Cardiac fibroblast (primary cell): Measurements from ENCODE around the gene SPRED2.

Experiments
- DNase-seq, 2 donors: peaks; one replicate each; pipeline versions ENCODE4 v3.0.0 to v3.0.0-alpha.2; 2010; ENCODE audit warnings: low read depth in 2 of 2
- H3K4me3 ChIP-seq, 2 donors: replicated peaks in 1 of 2; 1 replicate in 1 of 2; 2 replicates in 1 of 2; pipeline ENCODE4 v1.5.1; 2011; ENCODE audit warnings: low read depth in 2 of 2, low read length in 2 of 2, mild to moderate bottlenecking in 2 of 2, moderate library complexity in 1 of 2
- TF ChIP-seq, protein P1 (sequence below): IDR thresholded peaks from one replicate; pipeline ENCODE4 v1.5.1; 2011; ENCODE audit warnings: low read depth, mild to moderate bottlenecking, low read length, inconsistent platforms

The SPRED2 gene, protein sequence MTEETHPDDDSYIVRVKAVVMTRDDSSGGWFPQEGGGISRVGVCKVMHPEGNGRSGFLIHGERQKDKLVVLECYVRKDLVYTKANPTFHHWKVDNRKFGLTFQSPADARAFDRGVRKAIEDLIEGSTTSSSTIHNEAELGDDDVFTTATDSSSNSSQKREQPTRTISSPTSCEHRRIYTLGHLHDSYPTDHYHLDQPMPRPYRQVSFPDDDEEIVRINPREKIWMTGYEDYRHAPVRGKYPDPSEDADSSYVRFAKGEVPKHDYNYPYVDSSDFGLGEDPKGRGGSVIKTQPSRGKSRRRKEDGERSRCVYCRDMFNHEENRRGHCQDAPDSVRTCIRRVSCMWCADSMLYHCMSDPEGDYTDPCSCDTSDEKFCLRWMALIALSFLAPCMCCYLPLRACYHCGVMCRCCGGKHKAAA

DNA sequence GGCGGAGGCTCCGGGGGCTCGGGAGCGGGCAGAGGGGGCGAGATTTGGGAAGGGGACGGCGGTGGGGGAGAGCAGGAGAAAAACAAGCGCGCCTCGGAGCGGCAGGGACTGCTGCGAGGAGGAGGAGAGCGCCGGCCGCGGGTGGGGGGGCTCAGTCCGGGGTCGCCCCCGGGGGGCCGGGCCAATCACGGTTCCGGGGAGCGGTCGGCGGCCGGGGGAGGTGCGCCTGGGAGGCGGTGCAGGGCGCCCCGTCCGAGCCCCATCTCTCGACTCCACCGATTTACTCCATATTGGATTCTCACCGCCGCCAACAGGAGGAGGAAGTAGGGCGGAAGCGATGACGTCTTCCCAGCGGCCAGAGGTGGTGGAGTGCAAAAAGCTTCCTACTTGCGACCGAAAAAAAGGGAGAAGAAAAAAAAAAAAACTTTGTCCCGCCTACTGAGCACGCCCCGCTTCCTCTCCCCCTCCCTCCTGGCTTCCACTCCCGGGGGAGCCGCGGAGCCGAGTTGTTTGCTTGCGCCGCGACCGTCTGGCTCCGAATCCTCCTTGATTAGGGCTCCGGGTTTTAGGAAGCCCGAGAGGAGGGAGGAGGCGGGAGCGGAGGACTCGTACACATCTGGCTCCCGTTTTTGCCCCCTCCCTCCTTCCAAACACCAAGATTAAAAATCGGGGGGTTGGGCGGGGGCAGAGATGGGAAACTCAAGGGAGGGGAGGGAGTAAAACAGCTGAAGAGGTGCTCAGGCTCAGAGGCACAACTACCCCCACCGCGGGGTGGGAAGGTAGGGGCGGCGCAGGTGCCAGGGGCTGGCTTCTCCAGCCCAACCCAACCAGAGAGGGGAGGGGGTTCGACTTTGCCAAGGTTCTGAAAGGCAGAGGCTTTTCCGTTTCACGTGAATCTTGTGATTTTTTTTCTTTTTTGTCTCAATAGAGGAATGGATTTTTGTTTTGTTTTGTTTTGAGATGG is at the start of gene SPRED2:
SPRED2 (minus strand) TSS at position 373 of the 964 bp plus-strand sequence. CDS start 612 bp downstream, outside the sequence.
- peak within 1 kb of the TSS; percentile 88 to 96 for H3K4me3 ChIP-seq
- TF ChIP-seq, protein P1, sequence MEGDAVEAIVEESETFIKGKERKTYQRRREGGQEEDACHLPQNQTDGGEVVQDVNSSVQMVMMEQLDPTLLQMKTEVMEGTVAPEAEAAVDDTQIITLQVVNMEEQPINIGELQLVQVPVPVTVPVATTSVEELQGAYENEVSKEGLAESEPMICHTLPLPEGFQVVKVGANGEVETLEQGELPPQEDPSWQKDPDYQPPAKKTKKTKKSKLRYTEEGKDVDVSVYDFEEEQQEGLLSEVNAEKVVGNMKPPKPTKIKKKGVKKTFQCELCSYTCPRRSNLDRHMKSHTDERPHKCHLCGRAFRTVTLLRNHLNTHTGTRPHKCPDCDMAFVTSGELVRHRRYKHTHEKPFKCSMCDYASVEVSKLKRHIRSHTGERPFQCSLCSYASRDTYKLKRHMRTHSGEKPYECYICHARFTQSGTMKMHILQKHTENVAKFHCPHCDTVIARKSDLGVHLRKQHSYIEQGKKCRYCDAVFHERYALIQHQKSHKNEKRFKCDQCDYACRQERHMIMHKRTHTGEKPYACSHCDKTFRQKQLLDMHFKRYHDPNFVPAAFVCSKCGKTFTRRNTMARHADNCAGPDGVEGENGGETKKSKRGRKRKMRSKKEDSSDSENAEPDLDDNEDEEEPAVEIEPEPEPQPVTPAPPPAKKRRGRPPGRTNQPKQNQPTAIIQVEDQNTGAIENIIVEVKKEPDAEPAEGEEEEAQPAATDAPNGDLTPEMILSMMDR, result no peak
- DNase-seq, result peak; percentile 98 to 99

DNA sequence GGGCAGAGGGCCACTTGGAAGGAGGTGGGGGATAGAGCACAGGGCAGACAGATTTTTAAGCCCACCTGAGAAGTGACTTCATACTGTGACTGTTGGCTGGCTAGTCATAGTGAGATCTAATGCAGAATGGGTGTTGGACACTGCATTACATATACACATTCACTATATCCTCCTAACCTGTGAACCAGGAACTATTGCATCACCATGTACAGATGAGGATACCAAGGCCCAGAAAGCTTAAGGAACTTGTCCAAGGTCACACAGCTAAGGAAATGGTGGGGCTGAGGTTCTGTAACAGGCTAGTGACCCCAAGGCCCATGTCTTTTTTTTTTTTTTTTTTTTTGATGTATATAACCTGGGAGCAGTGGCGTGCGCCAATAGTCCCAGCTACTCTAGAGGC is 49.6 kb upstream of the SPRED2 start:
- DNase-seq, result no peak
- TF ChIP-seq, protein P1, result no peak
- H3K4me3 ChIP-seq, result no peak overlapping the region

DNA sequence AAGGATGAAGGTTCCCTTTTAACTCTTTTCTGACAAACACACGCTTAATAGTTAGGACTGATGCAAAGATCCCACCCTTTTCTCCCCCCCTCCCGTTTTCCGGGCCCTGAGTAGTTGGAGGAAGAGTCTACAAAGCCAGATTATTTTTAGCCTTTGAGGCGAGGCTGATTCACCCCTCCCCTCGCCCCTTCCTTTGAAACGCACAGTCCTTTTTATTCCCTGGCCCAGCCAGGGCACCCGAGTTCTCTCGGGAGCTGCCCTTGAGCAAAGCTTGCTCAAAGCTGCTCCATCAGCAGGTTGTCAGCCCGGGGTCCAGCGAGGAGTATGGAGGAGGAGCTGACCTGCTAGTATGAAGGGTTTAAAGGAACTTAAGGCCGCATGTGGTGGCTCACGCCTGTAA is 47.1 kb upstream of the SPRED2 start:
- no peak overlapping the region for H3K4me3 ChIP-seq
- DNase-seq, result no peak
- TF ChIP-seq, protein P1, result no peak

DNA sequence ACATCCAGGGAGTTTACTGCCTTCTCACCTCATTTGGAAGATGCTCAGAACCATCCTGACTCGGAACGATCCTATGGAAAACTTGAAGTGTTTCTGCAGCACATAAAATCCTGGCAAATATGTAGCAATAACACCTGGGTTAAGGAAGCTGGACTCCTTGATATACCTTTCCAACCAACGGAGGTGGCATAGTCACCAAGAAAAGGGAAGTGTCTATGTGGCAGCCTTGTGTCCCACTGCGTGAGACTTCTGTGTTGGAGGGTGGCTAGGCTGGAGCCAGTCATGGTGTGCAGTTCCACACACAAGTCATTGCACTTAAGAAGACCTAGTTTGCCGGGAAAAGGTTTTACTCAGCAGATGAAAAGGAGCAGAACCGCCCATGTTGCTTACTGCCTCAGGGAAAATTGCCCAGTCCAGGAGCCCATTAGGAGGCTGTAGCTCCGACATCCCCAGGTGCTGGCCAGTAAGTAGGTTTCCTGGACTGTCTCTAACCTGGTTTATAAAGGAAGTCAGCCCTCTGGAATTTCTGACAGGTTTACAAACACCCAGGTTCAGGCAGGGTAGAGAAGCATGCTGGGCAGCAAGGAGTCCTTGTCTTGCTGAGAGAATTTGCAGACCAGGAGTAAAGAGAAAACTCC is 46.2 kb upstream of the SPRED2 start:
- TF ChIP-seq, protein P1, result no peak
- no peak overlapping the region for H3K4me3 ChIP-seq
- no peak for DNase-seq

DNA sequence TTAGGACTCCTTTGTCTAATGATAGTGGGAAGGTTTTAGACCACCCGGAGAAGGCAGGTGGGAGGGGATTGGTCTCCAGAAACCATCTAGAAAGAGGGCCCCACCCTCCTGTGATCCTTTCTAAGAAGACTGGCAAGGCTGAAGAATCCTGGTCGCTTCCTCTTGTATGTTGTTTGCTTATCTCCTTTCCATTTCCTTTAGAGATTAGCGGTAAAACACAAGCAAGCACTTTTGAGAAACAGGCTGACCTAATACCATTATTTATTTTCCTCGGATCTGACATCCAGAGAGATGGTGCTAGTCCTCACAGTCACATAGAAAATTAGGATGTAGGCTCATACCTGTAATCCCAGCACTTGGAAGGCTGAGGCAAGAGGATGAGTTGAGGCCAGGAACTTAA is 45.2 kb upstream of the SPRED2 start:
- TF ChIP-seq, protein P1, result no peak
- no peak overlapping the region for H3K4me3 ChIP-seq
- DNase-seq, result peak in 1 of 2 donors; percentile 51

DNA sequence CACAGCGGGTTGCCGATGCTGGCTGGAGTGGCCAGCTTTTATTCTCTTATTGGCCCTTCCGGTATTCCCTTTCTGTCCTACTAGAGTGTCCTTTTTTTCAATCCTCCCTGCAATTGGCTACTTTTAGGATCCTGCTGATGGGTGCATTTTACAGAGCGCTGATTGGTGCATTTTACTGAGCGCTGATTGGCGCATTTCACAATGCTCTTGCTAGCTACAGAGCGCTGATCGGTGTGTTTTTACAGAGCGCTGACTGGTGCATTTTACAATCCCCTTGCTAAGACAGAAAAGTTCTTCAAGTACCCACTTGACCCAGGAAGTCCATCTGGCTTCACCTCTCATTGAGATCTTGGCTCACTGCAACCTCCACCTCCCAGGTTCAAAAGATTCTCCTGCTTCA is 44.4 kb upstream of the SPRED2 start:
- DNase-seq, result no peak
- TF ChIP-seq, protein P1, result no peak
- no peak overlapping the region for H3K4me3 ChIP-seq
